SK-N-SH treated with all-trans-retinoic acid at 6 μM for 48 hours (cell line): Measurements from ENCODE around the gene KREMEN2.

Experiments
- ATAC-seq: fragments of 200-7000 bp; cut with Tn5 transposase; 3 replicates; pipeline ENCODE4 v1.9.1; 2020; ENCODE audit warnings: mild to moderate bottlenecking, moderate library complexity
- ARNTL ChIP-seq: fragments of 450-650 bp; formaldehyde crosslinking; IDR thresholded peaks from 2 replicates; pipeline ENCODE4 v1.5.0; 2020; ENCODE audit warnings: low read depth, mild to moderate bottlenecking, moderate library complexity, borderline replicate concordance
- BACH2 ChIP-seq: fragments of 250-450 bp; sonication (Bioruptor Pico); IDR thresholded peaks from 2 replicates; pipeline ENCODE4 v1.9.0; 2021; ENCODE audit warnings: mild to moderate bottlenecking, borderline replicate concordance
- CREB5 ChIP-seq: fragments of 250-450 bp; sonication (Bioruptor Pico); IDR thresholded peaks from 2 replicates; pipeline ENCODE4 v1.5.1; 2020; ENCODE audit warnings: low read depth, mild to moderate bottlenecking, moderate library complexity
- CSDC2 ChIP-seq: fragments of 250-450 bp; sonication (Bioruptor Pico); IDR thresholded peaks from 2 replicates; pipeline ENCODE4 v1.5.0; 2020; ENCODE audit warnings: mild to moderate bottlenecking, moderate library complexity
- ESRRG ChIP-seq: fragments of 250-450 bp; sonication (Bioruptor Pico); IDR thresholded peaks from 2 replicates; pipeline ENCODE4 v1.6.1; 2021; ENCODE audit warnings: mild to moderate bottlenecking
- GLIS3 ChIP-seq: fragments of 250-450 bp; sonication (Bioruptor Pico); IDR thresholded peaks from 2 replicates; pipeline ENCODE4 v1.5.0; 2020; ENCODE audit warnings: mild to moderate bottlenecking, moderate library complexity
- ISL1 ChIP-seq: fragments of 250-450 bp; sonication (Bioruptor Pico); IDR thresholded peaks from 2 replicates; pipeline ENCODE4 v2.1.2; 2022; ENCODE audit warnings: mild to moderate bottlenecking, moderate library complexity
- OSR1 ChIP-seq: fragments of 250-450 bp; sonication (Bioruptor Pico); IDR thresholded peaks from 2 replicates; pipeline ENCODE4 v1.8.0; 2022; ENCODE audit warnings: moderate library complexity, mild to moderate bottlenecking, inconsistent platforms
- PATZ1 ChIP-seq: fragments of 250-450 bp; sonication (Bioruptor Pico); IDR thresholded peaks from 2 replicates; pipeline ENCODE4 v1.8.0; 2020; ENCODE audit warnings: mild to moderate bottlenecking, moderate library complexity, borderline replicate concordance
- PPARA ChIP-seq: fragments of 250-450 bp; sonication (Bioruptor Pico); IDR thresholded peaks from 2 replicates; pipeline ENCODE4 v1.5.0; 2020; ENCODE audit warnings: mild to moderate bottlenecking, borderline replicate concordance
- RARB ChIP-seq: fragments of 250-450 bp; sonication (Bioruptor Pico); IDR thresholded peaks from 2 replicates; pipeline ENCODE4 v1.8.0; 2021; ENCODE audit warnings: mild to moderate bottlenecking, moderate library complexity
- SNAI2 ChIP-seq: fragments of 250-450 bp; sonication (Bioruptor Pico); IDR thresholded peaks from 2 replicates; pipeline ENCODE4 v1.5.0; 2020; ENCODE audit warnings: mild to moderate bottlenecking, moderate library complexity
- TCF4 ChIP-seq: fragments of 250-450 bp; sonication (Bioruptor Pico); IDR thresholded peaks from 2 replicates; pipeline ENCODE4 v1.8.0; 2021; ENCODE audit warnings: mild to moderate bottlenecking, moderate library complexity, borderline replicate concordance
- TOX ChIP-seq: fragments of 250-450 bp; sonication (Bioruptor Pico); IDR thresholded peaks from 2 replicates; pipeline ENCODE4 v1.8.0; 2021; ENCODE audit warnings: mild to moderate bottlenecking, moderate library complexity, borderline replicate concordance
- TSHZ2 ChIP-seq: fragments of 250-450 bp; sonication (Bioruptor Pico); IDR thresholded peaks from 2 replicates; pipeline ENCODE4 v1.5.0; 2020; ENCODE audit warnings: mild to moderate bottlenecking, moderate library complexity
- ZFP3 ChIP-seq: fragments of 250-450 bp; sonication (Bioruptor Pico); IDR thresholded peaks from 2 replicates; pipeline ENCODE4 v1.5.0; 2020; ENCODE audit warnings: mild to moderate bottlenecking, moderate library complexity
- ZFP30 ChIP-seq: fragments of 450-650 bp; formaldehyde crosslinking; IDR thresholded peaks from 2 replicates; pipeline ENCODE4 v1.5.0; 2022; ENCODE audit warnings: mild to moderate bottlenecking, moderate library complexity

KREMEN2 gene

GRCh38 chr16:2962334-2963073, 1.6 kb upstream of the KREMEN2 start:
- ATAC-seq: peak; percentile 2; the same call in 1 of the 3 replicates
- no peak for TF ChIP-seq OSR1 (CRISPR knock-in tag)
- TF ChIP-seq CSDC2: no peak
- TF ChIP-seq PPARA (CRISPR knock-in tag): no peak
- TF ChIP-seq ISL1 (CRISPR knock-in tag): no peak
- TF ChIP-seq PATZ1 (CRISPR knock-in tag): no peak
- TF ChIP-seq RARB (CRISPR knock-in tag): no peak
- no peak for TF ChIP-seq BACH2 (CRISPR knock-in tag)

- no peak for TF ChIP-seq TCF4 (CRISPR knock-in tag)
- TF ChIP-seq CSDC2: no peak
- TF ChIP-seq ISL1 (CRISPR knock-in tag): no peak
- no peak for TF ChIP-seq CREB5 (CRISPR knock-in tag)
- TF ChIP-seq PPARA (CRISPR knock-in tag): no peak
- no peak for TF ChIP-seq SNAI2
- no peak for TF ChIP-seq TOX (CRISPR knock-in tag)
- TF ChIP-seq GLIS3 (CRISPR knock-in tag): no peak
- TF ChIP-seq ZFP3 (CRISPR knock-in tag): no peak
- no peak for TF ChIP-seq ESRRG (CRISPR knock-in tag)
- TF ChIP-seq ZFP30 (CRISPR knock-in tag): no peak
- no peak for TF ChIP-seq OSR1 (CRISPR knock-in tag)
- ATAC-seq: no peak; the same call in 2 of the 3 replicates
Observed at GRCh38 chr16:2963074-2963722, 877 bp upstream of the KREMEN2 start.

GRCh38 chr16:2964475-2965336, 631 bp downstream of the KREMEN2 start:
- ATAC-seq: peak; percentile 22
- TF ChIP-seq ARNTL (no peak), CREB5 (CRISPR knock-in tag) (no peak), RARB (CRISPR knock-in tag) (no peak), BACH2 (CRISPR knock-in tag) (no peak), PPARA (CRISPR knock-in tag) (no peak), ISL1 (CRISPR knock-in tag) (no peak), TOX (CRISPR knock-in tag) (no peak), ZFP3 (CRISPR knock-in tag) (no peak), ZFP30 (CRISPR knock-in tag) (no peak), PATZ1 (CRISPR knock-in tag) (no peak), TSHZ2 (CRISPR knock-in tag) (no peak), TCF4 (CRISPR knock-in tag) (no peak), ESRRG (CRISPR knock-in tag) (no peak), CSDC2 (no peak)
